GM03348 (cell line): ENCODE measurements around the gene BTBD1.

ENCODE experiments used
- DNase-seq: peaks from one replicate; pipeline ENCODE4 v3.0.0; 2012; ENCODE audit warnings: low spot score

Gene BTBD1

DNA sequence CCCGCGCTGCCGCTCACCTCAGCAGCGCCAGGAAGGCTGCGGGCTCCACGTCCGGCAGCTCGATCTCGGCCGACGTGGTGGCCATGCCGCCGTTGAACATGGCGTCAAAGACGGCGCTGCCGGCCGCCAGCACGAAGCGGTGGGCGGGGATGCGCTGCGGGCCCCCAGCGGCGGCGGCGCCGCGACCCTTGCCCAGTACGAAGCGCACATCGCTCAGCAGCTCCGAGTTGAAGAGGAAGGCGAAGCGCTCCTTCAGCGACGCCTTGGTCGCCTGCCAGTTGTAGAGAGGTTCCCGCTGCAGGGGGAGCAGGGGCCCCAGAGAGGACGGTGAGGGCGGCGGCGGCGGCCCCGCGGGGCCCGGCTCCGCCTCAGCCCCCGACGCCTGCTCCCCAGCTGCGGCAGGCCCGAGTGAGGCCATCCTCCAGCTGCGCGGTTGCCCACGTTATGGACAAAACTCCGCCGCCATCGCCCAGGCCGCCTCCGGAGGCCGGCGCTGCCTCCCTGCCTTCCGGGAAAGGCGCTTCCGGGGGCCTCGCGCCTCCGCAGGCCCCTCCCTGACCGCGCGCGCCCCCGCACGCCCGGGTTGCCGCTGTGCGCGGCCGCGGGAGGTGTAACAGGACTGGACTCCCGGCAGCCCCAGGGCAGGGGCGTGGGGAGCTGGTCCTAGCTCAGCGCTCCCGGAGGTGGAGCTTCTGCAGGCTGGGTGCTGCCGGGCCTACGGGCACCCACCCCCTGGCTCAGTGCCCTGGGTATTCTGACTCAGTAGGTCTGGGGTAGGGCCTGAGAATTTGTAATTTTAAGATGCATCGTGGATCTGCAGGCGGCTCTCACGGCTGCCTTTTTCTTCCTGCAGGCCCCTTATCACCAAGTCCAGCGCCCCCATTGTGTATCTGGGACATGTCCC, at the start of gene BTBD1:
TSS of gene BTBD1 (minus strand) at position 519 of the 904 bp plus-strand sequence. CDS start at position 418, 101 bp downstream.
- peak; percentile 100 for DNase-seq

GRCh38 chr15:83115831-83116565, 48.9 kb upstream of the BTBD1 start:
- no peak for DNase-seq

- DNase-seq = no peak
Measured at GRCh38 chr15:83115410-83115809, 48.4 kb upstream of the BTBD1 start.

DNA sequence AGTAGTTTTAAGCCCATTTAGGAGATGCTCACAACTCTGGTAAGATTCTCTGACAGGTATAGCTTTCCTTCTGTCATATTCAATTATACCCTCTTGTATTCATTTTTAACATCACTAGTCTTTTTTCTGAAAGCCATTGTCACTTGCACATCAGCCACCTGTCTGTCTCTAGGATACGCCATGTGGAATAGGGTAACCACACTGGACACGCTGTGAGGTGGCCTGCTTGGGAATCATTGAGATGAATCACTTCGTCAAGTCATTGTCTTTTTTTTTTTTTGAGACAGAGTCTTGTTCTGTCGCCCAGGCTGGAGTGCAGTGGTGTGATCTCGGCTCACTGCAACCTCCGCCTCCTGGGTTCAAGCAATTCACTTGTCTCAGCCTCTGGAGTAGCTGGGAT, 47.8 kb upstream of the BTBD1 start:
- DNase-seq = no peak

DNA sequence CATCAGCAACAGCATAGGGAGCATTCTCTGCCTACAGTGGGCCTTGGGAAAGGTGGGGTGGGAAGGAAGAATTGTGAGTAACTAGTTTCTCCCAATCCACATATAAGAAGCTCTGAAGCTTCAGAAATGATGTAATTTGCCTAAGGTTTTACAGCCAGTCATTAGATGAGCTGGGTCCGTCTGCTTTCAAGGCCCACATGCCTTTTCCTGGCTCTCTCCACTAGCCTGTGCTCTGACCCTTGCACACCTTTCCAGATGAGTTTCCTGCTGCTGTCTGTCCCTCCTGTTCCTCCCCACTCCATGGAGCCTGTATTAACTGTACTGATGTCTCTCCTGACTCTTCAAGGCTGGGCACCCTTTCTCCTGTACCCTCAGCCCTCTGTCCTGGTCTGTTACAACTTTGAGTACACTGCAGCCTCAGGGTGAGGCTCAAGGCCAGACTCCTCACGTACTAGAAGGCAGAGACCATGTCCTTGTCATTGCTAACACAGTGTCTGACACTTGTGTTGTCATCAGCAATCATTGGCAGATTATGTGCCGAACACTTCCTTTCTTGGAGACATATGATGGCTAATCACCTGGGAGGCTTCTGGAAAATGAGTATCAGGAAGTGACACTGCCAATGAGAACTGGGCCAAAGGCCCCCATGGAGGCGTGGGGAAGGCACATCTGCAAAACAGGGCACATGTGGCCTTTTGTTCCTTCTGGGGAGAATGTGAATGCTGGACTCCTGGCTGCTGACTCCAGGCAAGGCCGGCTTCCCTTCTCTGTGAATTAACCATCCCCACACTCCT, 47.0 kb upstream of the BTBD1 start:
- DNase-seq = no peak

DNA sequence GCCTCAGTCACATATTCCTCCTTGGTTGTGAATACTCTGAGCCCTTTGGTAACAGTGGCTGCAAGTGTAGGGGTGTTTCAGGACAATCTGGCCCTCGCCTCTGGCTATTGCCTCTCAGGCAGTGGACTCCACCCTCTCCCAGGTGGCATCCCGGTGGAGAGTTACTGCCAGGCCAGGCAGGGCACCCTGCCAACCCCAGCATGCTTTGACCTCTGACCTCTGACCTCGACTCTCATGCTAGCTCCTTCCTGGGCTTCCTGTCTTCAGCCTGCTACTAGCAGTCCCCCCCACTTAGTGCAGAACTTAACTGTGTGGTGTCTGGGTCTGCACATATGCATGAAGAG, 45.9 kb upstream of the BTBD1 start:
- no peak for DNase-seq

DNA sequence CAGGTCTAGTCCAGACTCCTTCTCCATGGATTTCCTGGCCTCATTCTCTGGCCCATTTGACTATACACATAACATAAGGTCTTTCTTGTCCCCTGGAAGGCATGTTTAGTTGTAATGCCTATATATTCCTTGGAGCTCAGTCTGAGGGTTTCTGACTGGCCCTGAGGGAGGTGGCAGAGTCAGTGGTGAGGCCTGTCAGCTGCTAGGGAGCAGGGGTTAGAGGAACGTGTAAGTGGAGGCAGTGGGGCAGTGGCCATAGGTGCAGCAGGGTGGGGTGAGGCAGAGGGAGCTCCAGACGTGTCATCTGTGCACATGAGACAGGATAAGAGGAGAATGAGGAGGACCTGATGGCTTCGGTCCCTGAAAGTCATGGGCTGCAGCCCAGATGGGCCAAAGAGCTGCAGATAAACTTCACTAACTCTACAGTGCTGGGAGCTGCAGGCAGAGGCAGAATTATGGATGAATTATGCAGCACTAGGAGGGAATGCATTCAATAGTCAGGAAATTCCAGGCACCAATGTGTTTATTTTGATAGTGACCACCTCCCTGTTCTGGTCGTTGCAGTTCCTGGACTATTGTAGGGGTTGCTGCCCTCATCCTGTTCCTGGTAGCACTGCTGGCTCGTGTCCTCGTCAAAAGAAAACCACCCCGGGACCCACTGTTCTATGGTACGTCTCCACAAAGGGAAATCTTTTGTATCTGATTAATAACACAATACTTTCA, 45.3 kb upstream of the BTBD1 start:
- no peak for DNase-seq

DNA sequence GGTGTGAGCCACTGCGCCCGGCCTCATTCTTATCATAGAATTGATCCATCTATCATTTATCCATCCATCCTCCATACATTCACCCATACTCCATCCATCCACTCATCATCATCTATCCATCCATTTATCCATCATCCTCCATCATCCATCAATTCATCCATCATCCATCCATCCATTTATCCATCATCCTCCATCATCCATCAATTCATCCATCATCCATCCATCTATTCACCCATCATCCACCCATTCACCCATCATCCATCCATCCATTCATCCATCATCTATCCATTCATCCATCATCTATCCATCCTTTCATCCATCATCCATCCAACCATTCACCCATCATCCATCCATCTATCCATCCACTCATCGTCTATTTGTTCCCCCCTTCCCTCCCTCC, 44.1 kb upstream of the BTBD1 start:
- no peak for DNase-seq

DNA sequence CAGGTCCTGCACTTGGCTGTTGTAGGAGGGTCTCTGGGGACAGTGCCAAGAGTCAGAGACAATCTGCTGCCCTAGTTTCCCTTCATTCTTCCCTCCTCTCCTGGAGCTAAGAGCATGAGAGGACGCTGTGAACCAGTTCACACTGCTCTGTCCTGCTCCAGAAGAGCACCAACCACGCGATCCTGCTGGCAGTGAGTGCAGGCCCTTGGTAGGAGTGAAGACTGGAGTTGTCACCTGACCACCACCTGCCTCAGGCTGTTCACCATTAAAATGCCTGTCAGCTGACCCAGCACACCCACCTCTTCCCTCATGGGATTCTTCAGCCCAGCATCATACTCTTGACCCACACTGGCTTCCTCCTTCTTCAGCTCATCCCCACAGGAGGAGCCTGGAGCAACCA, 43.3 kb upstream of the BTBD1 start:
- no peak for DNase-seq

DNA sequence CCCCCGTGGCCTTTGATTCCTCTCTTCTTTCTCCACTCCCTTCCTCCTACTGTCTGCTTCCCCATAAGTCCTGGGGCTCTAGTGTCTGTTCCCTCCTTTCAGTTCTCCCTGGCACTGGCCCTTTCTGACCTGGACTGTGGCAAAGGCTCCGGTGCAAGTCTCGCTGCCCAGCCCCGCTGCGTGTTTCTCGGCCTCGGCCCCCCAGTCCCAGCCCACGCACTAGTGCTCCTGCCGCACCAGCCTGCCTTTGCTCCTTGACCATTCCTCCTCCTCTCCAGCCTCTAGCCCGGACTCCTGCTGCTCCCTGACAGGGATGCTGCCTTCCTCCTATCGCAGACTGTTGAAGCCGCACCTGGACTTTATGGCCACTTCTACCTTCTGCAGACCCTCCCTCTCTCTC, 42.5 kb upstream of the BTBD1 start:
- no peak for DNase-seq

DNA sequence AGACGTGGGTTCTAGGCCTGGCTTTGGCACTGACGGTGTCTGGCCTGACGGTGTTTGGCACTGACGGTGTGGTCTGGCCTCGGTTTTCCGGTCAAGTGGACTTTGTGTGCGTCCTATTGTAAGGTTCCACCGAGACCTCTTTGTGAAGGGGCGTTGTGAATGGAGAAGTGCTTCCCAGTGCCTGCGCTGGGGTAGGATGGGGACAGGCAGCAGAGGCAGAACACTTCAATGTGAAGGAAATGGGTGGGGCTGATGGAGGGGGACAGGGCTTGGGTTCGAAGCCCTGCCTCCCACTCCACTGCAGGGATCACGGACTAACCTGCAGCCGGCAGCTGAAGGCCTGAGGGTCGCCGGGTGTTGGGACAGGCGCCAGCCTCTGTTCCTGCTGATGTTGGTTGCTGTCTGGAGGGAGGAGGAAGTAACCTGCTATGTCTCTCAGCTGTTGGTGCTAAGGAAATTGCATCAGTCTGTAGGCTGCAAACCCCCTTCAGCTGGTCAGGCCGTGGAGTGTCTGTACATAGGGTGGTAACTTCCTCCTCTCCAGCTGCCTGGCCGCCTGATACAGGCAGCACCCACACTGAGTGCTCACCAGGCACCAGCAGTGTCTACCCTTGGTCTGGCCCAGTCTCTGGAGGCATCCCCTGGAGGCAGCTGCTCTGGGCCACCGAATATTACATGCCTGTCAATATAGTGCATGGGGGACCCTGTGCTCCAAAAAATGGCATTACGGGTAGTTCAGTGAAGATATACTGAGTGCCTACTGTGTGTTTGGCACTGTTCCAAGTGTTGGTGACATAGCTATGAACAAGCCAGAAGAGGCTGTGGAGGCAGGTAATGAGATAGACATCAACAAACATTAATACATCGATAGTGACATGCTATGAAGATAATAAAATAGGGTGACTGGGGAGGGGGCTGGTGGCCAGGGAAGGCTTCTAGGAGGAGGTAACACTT, 41.5 kb upstream of the BTBD1 start:
- DNase-seq = no peak

DNA sequence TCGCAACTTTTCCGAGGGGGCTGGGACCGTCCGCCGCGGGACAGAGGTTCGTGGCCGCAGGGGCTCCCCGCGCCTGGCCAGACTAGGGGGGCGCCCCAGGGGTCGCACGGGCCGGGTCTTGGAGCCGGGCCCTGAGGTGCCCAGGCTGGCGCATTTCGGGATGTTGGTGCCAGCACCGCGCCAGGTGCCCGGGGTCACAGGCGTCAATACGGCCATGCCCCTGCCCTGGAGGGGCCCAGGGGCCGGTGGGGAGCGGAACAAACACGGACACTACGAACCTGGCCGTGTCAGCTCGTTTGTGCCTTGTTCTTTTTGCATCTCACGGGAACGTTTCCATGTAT, 40.8 kb upstream of the BTBD1 start:
- no peak for DNase-seq

DNA sequence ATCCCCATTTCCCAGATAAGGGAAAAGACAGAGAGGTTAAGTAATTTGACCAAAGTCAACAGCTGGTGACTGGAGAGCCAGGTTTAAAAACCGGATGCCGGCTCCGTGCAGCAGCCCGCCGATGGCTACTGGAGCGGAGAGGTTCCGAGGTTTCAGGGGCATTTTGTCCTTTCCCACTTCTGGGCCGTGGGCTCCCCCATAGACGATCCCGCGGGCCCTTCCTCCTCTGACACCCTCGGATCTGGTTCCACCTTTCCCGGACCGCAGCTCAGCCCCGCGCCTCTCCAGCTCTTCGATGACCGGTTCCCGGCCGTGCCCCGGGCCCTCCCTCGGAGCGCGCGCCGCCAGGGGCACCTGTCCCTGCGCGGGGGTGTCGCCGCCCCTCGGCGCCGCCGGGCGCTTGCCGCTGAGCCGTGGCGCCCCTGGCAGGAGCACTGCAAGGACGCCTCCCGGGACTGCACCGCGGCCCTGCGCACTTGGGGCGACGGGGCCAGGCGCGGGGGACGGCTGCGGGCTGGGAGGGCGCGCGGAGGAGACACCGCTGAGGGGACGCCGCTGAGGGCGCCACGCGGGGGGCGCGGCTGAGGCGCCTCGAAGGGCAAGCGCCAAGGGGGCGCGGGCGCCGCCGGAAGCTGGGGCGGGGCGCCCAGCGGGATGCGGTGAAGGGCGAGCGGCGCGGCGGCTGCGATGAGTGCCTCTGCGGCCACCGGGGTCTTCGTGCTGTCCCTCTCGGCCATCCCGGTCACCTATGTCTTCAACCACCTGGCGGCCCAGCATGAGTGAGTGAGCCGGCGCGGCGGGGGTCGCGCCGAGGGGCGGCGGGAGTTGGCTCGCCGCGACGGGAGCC, 40.2 kb upstream of the BTBD1 start, which contains the start of gene TM6SF1:
TSS of gene TM6SF1 (plus strand) at position 652 of the 847 bp plus-strand sequence. CDS start at position 688, 36 bp downstream.
- DNase-seq = peak; percentile 33

- DNase-seq = no peak
Measured at GRCh38 chr15:83105440-83105839, 38.4 kb upstream of the BTBD1 start.

DNA sequence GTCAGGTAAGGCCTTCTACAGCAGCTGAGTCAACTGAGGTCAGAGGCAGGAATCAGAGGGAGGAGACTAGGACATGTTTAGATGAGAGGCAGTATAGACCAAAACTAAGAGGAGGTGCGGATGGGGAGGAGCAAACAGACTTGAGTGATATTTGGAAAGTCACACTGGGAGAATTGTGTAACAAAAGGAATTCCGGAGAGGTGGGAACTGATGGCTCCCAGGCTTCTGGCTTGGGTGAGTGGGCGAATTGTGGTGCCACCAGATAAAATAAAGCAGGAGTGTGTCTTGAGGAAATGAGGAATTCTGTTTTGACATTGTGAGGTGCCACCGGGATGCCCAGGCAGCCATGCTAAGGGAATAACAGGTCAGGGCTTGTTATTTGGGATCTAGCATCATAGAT, 37.1 kb upstream of the BTBD1 start:
- no peak for DNase-seq

GRCh38 chr15:83102346-83102745, 35.3 kb upstream of the BTBD1 start:
- no peak for DNase-seq

DNA sequence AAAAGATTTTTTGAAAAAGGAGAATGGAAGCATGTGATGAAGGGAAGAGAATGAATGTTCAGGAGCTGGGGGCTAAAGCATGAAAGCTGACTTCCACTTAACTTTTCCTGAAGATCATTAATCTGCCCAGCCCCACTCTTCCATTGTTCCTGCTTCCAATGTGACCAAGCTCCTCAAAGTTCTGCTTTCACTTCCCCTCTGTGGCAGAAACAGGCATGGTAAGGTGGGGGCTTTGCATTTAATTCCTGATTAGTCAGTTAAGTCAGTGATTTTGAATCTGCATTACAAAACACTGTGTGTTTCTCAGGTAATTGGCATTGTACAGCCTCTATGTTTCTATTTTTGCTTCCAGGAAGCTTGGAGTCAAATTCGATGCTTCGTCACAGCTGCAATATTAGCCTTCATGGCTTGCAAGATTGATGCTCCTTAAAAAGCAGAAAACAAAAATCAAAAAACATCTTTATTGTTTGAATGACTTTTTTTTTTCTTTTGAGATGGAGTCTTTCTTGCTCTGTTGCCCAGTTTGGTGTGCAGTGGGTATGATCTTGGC, 33.1 kb upstream of the BTBD1 start:
- no peak for DNase-seq

GRCh38 chr15:83099290-83099689, 32.2 kb upstream of the BTBD1 start:
- DNase-seq = no peak

- no peak for DNase-seq
Measured at GRCh38 chr15:83098079-83098478, 31.0 kb upstream of the BTBD1 start.

DNA sequence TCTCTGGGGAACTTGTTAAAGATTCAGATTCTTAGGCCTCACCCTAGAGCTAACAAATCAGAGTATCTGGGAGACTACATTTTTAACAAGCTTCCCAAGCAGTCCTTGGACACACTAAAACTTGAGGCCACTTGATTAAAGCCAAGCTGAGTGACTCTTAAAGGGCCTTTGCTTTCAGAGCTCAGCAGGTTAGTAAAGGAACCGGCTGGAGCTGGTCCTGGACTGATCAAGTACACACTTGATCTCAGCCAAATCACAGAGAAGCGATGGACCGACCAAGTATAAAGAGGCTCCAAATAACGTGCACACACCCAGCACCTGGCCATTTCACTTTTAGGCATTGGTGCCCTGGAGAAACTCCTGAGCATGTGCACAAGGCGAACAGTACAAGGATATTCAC, 27.5 kb upstream of the BTBD1 start:
- no peak for DNase-seq
